Measurements from ENCODE around the gene TBX1. TPM values are rescaled to one million over a fixed set of nuclear protein-coding genes. Genes with fewer than 3 reads are reported as not detected.
A peak's percentile ranks its signal among the peaks of the same experiment; 100 is the strongest.
"Not testable (repeated sequence)": the region's sequence is repeated elsewhere in the genome, so short reads cannot be mapped to it uniquely, and the experiment has no call there.

TBX1 gene
- total RNA-seq, 1 donor from 2014 or later, result 6.8 TPM

DNA sequence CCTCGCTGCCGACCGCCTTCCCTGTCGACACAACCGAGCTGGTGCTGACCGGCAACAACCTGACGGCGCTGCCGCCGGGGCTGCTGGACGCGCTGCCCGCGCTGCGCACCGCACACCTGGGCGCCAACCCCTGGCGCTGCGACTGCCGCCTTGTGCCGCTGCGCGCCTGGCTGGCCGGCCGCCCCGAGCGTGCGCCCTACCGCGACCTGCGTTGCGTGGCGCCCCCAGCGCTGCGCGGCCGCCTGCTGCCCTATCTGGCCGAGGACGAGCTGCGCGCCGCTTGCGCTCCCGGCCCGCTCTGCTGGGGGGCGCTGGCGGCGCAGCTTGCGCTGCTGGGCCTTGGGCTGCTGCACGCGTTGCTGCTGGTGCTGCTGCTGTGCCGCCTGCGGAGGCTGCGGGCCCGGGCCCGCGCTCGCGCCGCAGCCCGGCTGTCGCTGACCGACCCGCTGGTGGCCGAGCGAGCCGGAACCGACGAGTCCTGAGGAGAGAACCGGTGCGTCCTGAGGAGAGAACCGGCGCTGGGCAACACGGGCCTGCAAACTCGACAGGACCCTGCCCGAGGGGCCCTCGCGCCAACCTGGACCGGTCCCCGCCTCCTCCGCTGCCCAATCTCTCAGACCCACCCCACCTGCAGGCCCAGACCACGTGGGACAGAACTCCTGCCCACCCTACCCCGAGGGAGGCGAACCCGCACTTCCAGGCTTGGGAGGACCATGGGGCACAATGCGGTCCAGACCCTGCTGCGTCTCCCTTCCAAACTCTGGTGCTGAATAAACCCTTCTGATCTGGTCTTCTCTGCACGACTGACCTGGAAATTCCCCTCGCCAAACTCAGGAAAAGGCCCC is 36.4 kb upstream of the TBX1 start:
- FAIRE-seq (no peak), DNase-seq (ENCODE audit: low read depth) (peak; percentile 14)
- H3K9me3 Mint-ChIP-seq (ENCODE audit: unreplicated experiment), result peaks cover 8% of the 10 kb centered on the region
- H3K27ac Mint-ChIP-seq (ENCODE audit: unreplicated experiment), result no peak overlapping the region
- no peak overlapping the region for H3K4me3 ChIP-seq (ENCODE audit: insufficient read depth, low read depth, low read length)
- peak overlapping the region; percentile 4 for H2AFZ ChIP-seq (ENCODE audit: low read depth, low read length)
- H3K4me1 ChIP-seq (ENCODE audit: insufficient read depth, low read length), result peaks cover 11% of the 10 kb centered on the region
- H3K4me3 Mint-ChIP-seq (ENCODE audit: unreplicated experiment), result no peak overlapping the region
- no peak for TF ChIP-seq EZH2 (IDR thresholded peaks at IDR 0.05; ENCODE audit: insufficient read depth, low read length)
- TF ChIP-seq, protein P1, sequence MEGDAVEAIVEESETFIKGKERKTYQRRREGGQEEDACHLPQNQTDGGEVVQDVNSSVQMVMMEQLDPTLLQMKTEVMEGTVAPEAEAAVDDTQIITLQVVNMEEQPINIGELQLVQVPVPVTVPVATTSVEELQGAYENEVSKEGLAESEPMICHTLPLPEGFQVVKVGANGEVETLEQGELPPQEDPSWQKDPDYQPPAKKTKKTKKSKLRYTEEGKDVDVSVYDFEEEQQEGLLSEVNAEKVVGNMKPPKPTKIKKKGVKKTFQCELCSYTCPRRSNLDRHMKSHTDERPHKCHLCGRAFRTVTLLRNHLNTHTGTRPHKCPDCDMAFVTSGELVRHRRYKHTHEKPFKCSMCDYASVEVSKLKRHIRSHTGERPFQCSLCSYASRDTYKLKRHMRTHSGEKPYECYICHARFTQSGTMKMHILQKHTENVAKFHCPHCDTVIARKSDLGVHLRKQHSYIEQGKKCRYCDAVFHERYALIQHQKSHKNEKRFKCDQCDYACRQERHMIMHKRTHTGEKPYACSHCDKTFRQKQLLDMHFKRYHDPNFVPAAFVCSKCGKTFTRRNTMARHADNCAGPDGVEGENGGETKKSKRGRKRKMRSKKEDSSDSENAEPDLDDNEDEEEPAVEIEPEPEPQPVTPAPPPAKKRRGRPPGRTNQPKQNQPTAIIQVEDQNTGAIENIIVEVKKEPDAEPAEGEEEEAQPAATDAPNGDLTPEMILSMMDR (IDR thresholded peaks at IDR 0.05; ENCODE audit: insufficient read depth, low read depth, low read length), result no peak
- no peaks in the 10 kb centered on the region for H3K9me3 ChIP-seq (ENCODE audit: insufficient read depth, low read depth, low read length)
- no peak overlapping the region for H3K9ac ChIP-seq (ENCODE audit: low read length)
- peaks cover 9% of the 10 kb centered on the region for H3K36me3 Mint-ChIP-seq (ENCODE audit: low read depth, unreplicated experiment)
- H3K36me3 ChIP-seq (ENCODE audit: insufficient read depth, low read length), result peaks cover 5% of the 10 kb centered on the region
- H3K4me2 ChIP-seq (ENCODE audit: low read length), result peak overlapping the region; percentile 58
- no peaks in the 10 kb centered on the region for H3K4me1 Mint-ChIP-seq (ENCODE audit: low read depth, unreplicated experiment)
- peaks cover 6% of the 10 kb centered on the region for H3K79me2 ChIP-seq (ENCODE audit: insufficient read depth, low read length)
- peaks cover 3% of the 10 kb centered on the region for H3K27me3 ChIP-seq (ENCODE audit: insufficient read depth, low read length)
- H3K27ac ChIP-seq (ENCODE audit: low read depth, low read length), result no peak overlapping the region
- peaks cover 58% of the 10 kb centered on the region for H3K27me3 Mint-ChIP-seq (ENCODE audit: low read depth, unreplicated experiment)
- H4K20me1 ChIP-seq (ENCODE audit: insufficient read depth, low read length), result peaks cover 41% of the 10 kb centered on the region

DNA sequence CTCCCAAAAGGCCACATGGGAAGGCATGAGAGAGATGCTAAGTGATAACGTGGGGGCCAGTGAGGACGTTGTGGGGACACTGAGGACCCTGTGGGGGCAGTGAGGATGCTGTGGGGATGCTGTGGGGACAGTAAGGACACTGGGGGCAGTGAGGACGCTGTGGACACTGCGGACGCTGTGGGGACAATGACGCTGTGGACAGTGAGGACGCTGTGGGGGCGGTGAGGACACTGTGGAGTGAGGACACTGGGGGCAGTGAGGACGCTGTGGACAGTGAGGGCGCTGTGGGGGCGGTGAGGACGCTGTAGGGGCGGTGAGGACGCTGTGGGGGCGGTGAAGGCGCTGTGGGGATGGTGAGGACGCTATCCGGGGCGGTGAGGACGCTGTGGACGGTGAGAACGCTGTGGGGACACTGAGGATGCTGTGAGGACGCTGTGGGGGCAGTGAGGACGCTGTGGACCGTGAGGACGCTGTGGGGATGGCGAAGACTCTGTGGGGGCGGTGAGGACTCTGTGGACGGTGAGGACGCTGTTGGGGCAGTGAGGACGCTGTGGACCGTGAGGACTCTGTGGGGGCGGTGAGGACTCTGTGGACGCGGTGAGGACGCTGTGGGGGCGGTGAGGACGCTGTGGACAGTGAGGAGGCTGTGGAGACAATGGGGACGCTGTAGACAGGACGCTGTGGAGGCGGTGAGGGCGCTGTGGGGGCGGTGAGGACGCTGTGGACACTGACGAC is 35.5 kb upstream of the TBX1 start:
- H3K36me3 ChIP-seq (ENCODE audit: insufficient read depth, low read length), result peaks cover 4% of the 10 kb centered on the region
- peaks cover 5% of the 10 kb centered on the region for H3K4me1 ChIP-seq (ENCODE audit: insufficient read depth, low read length)
- FAIRE-seq (no peak), DNase-seq (ENCODE audit: low read depth) (no peak)
- TF ChIP-seq, protein P1 (IDR thresholded peaks at IDR 0.05; ENCODE audit: insufficient read depth, low read depth, low read length), result no peak
- TF ChIP-seq EZH2 (IDR thresholded peaks at IDR 0.05; ENCODE audit: insufficient read depth, low read length), result no peak
- peaks cover 6% of the 10 kb centered on the region for H3K79me2 ChIP-seq (ENCODE audit: insufficient read depth, low read length)
- peaks cover 3% of the 10 kb centered on the region for H3K27me3 ChIP-seq (ENCODE audit: insufficient read depth, low read length)
- Mint-ChIP-seq H3K9me3 (ENCODE audit: unreplicated experiment) (peaks cover 8% of the 10 kb centered on the region), H3K27me3 (ENCODE audit: low read depth, unreplicated experiment) (peaks cover 50% of the 10 kb centered on the region), H3K4me3 (ENCODE audit: unreplicated experiment) (peak overlapping the region; percentile 8), H3K4me1 (ENCODE audit: low read depth, unreplicated experiment) (no peaks in the 10 kb centered on the region), H3K36me3 (ENCODE audit: low read depth, unreplicated experiment) (peaks cover 5% of the 10 kb centered on the region), H3K27ac (ENCODE audit: unreplicated experiment) (no peak overlapping the region)
- H3K27ac ChIP-seq (ENCODE audit: low read depth, low read length), result no peak overlapping the region
- H3K4me3 ChIP-seq (ENCODE audit: insufficient read depth, low read depth, low read length), result no peak overlapping the region
- H3K9me3 ChIP-seq (ENCODE audit: insufficient read depth, low read depth, low read length), result no peaks in the 10 kb centered on the region
- peaks cover 32% of the 10 kb centered on the region for H4K20me1 ChIP-seq (ENCODE audit: insufficient read depth, low read length)
- H2AFZ ChIP-seq (ENCODE audit: low read depth, low read length), result no peak overlapping the region
- H3K9ac ChIP-seq (ENCODE audit: low read length), result no peak overlapping the region
- H3K4me2 ChIP-seq (ENCODE audit: low read length), result no peak overlapping the region

DNA sequence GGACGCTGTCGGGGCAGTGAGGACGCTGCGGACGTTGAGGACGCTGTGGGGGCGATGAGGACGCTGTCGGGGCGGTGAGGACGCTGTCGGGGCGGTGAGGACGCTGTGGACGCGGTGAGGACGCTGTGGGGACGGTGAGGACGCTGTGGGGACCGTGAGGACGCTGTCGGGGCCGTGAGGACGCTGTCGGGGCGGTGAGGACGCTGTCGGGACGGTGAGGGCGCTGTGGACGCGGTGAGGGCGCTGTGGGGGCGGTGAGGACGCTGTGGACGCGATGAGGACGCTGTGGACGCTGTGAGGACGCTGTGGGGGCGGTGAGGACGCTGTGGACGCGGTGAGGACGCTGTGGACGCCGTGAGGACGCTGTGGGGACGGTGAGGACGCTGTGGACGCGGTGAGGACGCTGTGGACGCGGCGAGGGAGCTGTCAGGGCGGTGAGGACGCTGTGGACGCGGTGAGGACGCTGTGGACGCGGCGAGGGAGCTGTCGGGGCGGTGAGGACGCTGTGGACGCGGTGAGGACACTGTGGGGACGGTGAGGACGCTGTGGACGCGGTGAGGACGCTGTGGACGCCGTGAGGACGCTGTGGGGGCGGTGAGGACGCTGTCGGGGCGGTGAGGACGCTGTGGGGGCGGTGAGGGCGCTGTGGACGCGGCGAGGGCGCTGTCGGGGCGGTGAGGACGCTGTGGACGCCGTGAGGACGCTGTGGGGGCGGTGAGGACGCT is 34.4 kb upstream of the TBX1 start:
- H3K27ac ChIP-seq (ENCODE audit: low read depth, low read length); DNase-seq (ENCODE audit: low read depth); H3K9ac ChIP-seq (ENCODE audit: low read length); H3K4me1 ChIP-seq (ENCODE audit: insufficient read depth, low read length); H3K27ac Mint-ChIP-seq (ENCODE audit: unreplicated experiment); FAIRE-seq; H3K4me2 ChIP-seq (ENCODE audit: low read length); H3K27me3 ChIP-seq (ENCODE audit: insufficient read depth, low read length); H3K4me3 Mint-ChIP-seq (ENCODE audit: unreplicated experiment); H3K4me1 Mint-ChIP-seq (ENCODE audit: low read depth, unreplicated experiment); H3K4me3 ChIP-seq (ENCODE audit: insufficient read depth, low read depth, low read length); H3K36me3 ChIP-seq (ENCODE audit: insufficient read depth, low read length); H3K9me3 ChIP-seq (ENCODE audit: insufficient read depth, low read depth, low read length); H2AFZ ChIP-seq (ENCODE audit: low read depth, low read length); H3K79me2 ChIP-seq (ENCODE audit: insufficient read depth, low read length); H3K9me3 Mint-ChIP-seq (ENCODE audit: unreplicated experiment); H3K36me3 Mint-ChIP-seq (ENCODE audit: low read depth, unreplicated experiment): not testable (repeated sequence)
- peaks cover 21% of the 10 kb centered on the region for H4K20me1 ChIP-seq (ENCODE audit: insufficient read depth, low read length)
- peaks cover 40% of the 10 kb centered on the region for H3K27me3 Mint-ChIP-seq (ENCODE audit: low read depth, unreplicated experiment)

Data from astrocyte (in vitro differentiated cells and primary cell).